HEK293 (cell line): ENCODE data around the gene ECD.

ENCODE experiments used
- ZNF121 ChIP-seq: fragments of 450-650 bp; formaldehyde crosslinking; IDR thresholded peaks from 2 replicates; pipeline ENCODE4 v1.5.1; 2016; ENCODE audit warnings: missing biosample characterization, missing genetic modification characterization
- ZNF24 ChIP-seq: fragments of 450-650 bp; formaldehyde crosslinking; IDR thresholded peaks from 2 replicates; pipeline ENCODE4 v1.5.1; 2016; ENCODE audit warnings: missing biosample characterization, missing genetic modification characterization
- ZNF248 ChIP-seq: fragments of 450-650 bp; formaldehyde crosslinking; IDR thresholded peaks from 2 replicates; pipeline ENCODE4 v1.5.1; 2017; ENCODE audit warnings: missing biosample characterization, missing genetic modification characterization
- ZNF266 ChIP-seq: fragments of 450-650 bp; formaldehyde crosslinking; IDR thresholded peaks from 2 replicates; pipeline ENCODE4 v1.5.1; 2016; ENCODE audit warnings: missing biosample characterization, missing genetic modification characterization, low read depth
- ZNF423 ChIP-seq: fragments of 450-650 bp; formaldehyde crosslinking; IDR thresholded peaks from 2 replicates; pipeline ENCODE4 v1.5.1; 2016; ENCODE audit warnings: missing biosample characterization, missing genetic modification characterization
- ZNF785 ChIP-seq: fragments of 450-650 bp; formaldehyde crosslinking; IDR thresholded peaks from 2 replicates; pipeline ENCODE4 v1.5.1; 2016; ENCODE audit warnings: missing biosample characterization, missing genetic modification characterization
- TF ChIP-seq, protein P1 (sequence below): fragments of 450-650 bp; formaldehyde crosslinking; IDR thresholded peaks from 2 replicates; pipeline ENCODE4 v1.5.1; 2016; ENCODE audit warnings: missing biosample characterization, missing genetic modification characterization
- TF ChIP-seq, protein P2 (sequence below): fragments of 450-650 bp; formaldehyde crosslinking; IDR thresholded peaks from 2 replicates; pipeline ENCODE4 v1.5.1; 2016; ENCODE audit warnings: missing biosample characterization, missing genetic modification characterization
- TF ChIP-seq, protein P3 (sequence below): fragments of 450-650 bp; formaldehyde crosslinking; conservative IDR thresholded peaks from 2 replicates; pipeline ENCODE4 v1.5.1; 2016; ENCODE audit warnings: low read depth, missing biosample characterization, missing genetic modification characterization
- TF ChIP-seq, protein P4 (sequence below): fragments of 450-650 bp; formaldehyde crosslinking; IDR thresholded peaks from 2 replicates; pipeline ENCODE4 v1.5.1; 2016; ENCODE audit warnings: missing biosample characterization, missing genetic modification characterization

DNA sequence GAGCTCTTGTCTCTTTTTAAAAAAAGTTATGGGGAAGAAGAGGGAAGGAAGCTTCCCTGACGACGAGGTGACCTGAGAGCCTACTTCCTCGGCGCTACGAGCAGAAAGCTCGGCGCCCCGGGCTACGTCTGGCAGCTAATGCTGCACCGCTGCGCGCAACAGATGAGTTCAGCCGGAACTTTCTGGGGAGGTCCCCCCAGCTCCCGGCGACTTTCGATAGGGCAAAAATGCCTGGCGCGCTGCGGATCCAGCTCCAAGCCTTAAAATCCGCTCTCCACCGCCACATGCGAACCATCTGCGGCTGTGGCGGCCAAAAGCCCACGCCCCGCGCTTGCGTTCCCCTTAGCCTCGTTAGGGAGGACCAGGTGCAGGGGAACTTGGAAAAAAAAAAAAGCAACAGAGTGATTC, 71.8 kb downstream of the ECD start:
- TF ChIP-seq, protein P1, sequence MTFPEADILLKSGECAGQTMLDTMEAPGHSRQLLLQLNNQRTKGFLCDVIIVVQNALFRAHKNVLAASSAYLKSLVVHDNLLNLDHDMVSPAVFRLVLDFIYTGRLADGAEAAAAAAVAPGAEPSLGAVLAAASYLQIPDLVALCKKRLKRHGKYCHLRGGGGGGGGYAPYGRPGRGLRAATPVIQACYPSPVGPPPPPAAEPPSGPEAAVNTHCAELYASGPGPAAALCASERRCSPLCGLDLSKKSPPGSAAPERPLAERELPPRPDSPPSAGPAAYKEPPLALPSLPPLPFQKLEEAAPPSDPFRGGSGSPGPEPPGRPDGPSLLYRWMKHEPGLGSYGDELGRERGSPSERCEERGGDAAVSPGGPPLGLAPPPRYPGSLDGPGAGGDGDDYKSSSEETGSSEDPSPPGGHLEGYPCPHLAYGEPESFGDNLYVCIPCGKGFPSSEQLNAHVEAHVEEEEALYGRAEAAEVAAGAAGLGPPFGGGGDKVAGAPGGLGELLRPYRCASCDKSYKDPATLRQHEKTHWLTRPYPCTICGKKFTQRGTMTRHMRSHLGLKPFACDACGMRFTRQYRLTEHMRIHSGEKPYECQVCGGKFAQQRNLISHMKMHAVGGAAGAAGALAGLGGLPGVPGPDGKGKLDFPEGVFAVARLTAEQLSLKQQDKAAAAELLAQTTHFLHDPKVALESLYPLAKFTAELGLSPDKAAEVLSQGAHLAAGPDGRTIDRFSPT (tag by site-specific recombination) = no peak
- TF ChIP-seq, protein P2, sequence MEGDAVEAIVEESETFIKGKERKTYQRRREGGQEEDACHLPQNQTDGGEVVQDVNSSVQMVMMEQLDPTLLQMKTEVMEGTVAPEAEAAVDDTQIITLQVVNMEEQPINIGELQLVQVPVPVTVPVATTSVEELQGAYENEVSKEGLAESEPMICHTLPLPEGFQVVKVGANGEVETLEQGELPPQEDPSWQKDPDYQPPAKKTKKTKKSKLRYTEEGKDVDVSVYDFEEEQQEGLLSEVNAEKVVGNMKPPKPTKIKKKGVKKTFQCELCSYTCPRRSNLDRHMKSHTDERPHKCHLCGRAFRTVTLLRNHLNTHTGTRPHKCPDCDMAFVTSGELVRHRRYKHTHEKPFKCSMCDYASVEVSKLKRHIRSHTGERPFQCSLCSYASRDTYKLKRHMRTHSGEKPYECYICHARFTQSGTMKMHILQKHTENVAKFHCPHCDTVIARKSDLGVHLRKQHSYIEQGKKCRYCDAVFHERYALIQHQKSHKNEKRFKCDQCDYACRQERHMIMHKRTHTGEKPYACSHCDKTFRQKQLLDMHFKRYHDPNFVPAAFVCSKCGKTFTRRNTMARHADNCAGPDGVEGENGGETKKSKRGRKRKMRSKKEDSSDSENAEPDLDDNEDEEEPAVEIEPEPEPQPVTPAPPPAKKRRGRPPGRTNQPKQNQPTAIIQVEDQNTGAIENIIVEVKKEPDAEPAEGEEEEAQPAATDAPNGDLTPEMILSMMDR = no peak
- TF ChIP-seq ZNF266 (tag by site-specific recombination) (no peak), ZNF248 (no peak), ZNF24 (tag by site-specific recombination) (no peak), ZNF423 (tag by site-specific recombination) (no peak), ZNF121 (tag by site-specific recombination) (no peak), ZNF785 (tag by site-specific recombination) (no peak)
- TF ChIP-seq, protein P3, sequence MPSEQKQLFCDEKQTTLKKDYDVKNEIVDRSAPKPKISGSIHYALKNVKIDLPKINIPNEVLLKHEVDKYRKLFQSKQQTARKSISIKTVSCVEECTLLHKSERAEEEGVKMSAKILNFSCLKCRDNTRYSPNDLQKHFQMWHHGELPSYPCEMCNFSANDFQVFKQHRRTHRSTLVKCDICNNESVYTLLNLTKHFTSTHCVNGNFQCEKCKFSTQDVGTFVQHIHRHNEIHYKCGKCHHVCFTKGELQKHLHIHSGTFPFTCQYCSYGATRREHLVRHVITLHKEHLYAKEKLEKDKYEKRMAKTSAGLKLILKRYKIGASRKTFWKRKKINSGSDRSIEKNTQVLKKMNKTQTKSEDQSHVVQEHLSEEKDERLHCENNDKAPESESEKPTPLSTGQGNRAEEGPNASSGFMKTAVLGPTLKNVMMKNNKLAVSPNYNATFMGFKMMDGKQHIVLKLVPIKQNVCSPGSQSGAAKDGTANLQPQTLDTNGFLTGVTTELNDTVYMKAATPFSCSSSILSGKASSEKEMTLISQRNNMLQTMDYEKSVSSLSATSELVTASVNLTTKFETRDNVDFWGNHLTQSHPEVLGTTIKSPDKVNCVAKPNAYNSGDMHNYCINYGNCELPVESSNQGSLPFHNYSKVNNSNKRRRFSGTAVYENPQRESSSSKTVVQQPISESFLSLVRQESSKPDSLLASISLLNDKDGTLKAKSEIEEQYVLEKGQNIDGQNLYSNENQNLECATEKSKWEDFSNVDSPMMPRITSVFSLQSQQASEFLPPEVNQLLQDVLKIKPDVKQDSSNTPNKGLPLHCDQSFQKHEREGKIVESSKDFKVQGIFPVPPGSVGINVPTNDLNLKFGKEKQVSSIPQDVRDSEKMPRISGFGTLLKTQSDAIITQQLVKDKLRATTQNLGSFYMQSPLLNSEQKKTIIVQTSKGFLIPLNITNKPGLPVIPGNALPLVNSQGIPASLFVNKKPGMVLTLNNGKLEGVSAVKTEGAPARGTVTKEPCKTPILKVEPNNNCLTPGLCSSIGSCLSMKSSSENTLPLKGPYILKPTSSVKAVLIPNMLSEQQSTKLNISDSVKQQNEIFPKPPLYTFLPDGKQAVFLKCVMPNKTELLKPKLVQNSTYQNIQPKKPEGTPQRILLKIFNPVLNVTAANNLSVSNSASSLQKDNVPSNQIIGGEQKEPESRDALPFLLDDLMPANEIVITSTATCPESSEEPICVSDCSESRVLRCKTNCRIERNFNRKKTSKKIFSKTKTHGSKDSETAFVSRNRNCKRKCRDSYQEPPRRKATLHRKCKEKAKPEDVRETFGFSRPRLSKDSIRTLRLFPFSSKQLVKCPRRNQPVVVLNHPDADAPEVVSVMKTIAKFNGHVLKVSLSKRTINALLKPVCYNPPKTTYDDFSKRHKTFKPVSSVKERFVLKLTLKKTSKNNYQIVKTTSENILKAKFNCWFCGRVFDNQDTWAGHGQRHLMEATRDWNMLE = no peak
- TF ChIP-seq, protein P4, sequence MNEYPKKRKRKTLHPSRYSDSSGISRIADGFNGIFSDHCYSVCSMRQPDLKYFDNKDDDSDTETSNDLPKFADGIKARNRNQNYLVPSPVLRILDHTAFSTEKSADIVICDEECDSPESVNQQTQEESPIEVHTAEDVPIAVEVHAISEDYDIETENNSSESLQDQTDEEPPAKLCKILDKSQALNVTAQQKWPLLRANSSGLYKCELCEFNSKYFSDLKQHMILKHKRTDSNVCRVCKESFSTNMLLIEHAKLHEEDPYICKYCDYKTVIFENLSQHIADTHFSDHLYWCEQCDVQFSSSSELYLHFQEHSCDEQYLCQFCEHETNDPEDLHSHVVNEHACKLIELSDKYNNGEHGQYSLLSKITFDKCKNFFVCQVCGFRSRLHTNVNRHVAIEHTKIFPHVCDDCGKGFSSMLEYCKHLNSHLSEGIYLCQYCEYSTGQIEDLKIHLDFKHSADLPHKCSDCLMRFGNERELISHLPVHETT (tag by site-specific recombination) = no peak
